ENCODE measurements around the gene ZBP1.

Gene ZBP1

DNA sequence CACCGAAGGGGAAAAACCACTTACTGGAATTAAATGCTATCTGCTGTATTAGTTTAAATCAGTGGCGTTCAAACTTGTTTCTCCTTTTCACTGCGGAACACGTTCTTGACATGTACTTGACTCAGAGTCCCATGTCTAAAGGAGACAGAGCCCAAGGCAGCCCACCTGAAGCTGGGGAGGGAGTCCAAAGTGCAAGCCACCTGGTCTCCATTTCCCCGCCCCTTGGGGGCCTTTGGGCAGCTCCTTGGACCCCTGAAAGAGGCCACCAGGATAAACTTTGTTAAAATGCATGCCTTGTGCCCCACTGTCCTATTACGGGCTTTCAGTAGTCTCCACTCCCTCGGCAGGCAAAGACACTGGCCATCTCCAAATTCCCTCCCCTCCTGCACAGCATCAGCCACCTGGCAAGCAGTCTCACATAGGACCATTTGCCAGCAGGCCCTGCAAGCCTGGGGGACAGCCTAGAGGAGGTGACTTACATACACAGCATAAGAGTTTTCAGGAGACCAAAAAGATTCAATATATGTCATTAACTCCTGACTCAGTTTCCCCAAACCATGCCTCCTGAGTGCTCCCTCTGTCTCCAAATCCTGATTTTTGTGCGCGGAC is 52.7 kb downstream of the ZBP1 start:
- no peak overlapping the region for H3K4me3 Mint-ChIP-seq
- H3K27ac Mint-ChIP-seq: no peak overlapping the region
- H3K9me3 Mint-ChIP-seq: no peaks in the 10 kb centered on the region
- no peaks in the 10 kb centered on the region for H3K36me3 Mint-ChIP-seq (ENCODE audit: low read depth)
- DNase-seq: no peak
- no peaks in the 10 kb centered on the region for H3K4me1 Mint-ChIP-seq (ENCODE audit: low read depth)
- H3K27me3 Mint-ChIP-seq: peaks cover 38% of the 10 kb centered on the region

- Mint-ChIP-seq H3K4me3 (no peak overlapping the region), H3K36me3 (ENCODE audit: low read depth) (no peaks in the 10 kb centered on the region), H3K4me1 (ENCODE audit: low read depth) (no peaks in the 10 kb centered on the region), H3K27ac (no peak overlapping the region), H3K9me3 (no peaks in the 10 kb centered on the region), H3K27me3 (peaks cover 38% of the 10 kb centered on the region)
- DNase-seq: no peak
These were observed 53.3 kb downstream of the ZBP1 start for GRCh38 chr20:57566803-57567459.

DNA sequence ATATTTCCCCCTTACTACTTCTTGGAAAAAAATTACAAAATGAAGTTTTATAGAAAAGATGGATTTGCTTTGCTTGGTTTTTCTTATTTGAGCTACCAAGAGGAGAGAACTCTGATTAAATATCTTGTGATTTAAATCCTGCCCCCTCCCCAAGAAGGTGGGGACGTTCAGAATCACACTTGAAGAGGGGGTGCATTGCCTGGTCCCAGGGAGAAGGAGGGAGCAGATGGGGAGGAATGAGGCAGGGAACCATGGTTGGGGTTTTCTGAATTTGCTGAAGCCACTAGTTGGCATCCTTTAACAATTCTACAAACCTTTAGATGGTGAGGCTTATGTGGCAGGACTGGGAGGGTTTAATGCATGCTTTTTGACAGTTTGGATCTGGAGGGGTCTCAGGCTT is 53.8 kb downstream of the ZBP1 start:
- Mint-ChIP-seq H3K9me3 (no peaks in the 10 kb centered on the region), H3K4me1 (ENCODE audit: low read depth) (no peaks in the 10 kb centered on the region), H3K4me3 (no peak overlapping the region), H3K36me3 (ENCODE audit: low read depth) (no peaks in the 10 kb centered on the region), H3K27ac (no peak overlapping the region), H3K27me3 (peaks cover 34% of the 10 kb centered on the region)
- DNase-seq: no peak

GRCh38 chr20:57564951-57565642 is 55.1 kb downstream of the ZBP1 start:
- Mint-ChIP-seq H3K4me1 (ENCODE audit: low read depth) (no peaks in the 10 kb centered on the region), H3K4me3 (no peak overlapping the region), H3K27me3 (peaks cover 29% of the 10 kb centered on the region), H3K27ac (no peak overlapping the region), H3K9me3 (no peaks in the 10 kb centered on the region), H3K36me3 (ENCODE audit: low read depth) (no peaks in the 10 kb centered on the region)
- no peak for DNase-seq

GRCh38 chr20:57564180-57564802 is 55.9 kb downstream of the ZBP1 start:
- DNase-seq: no peak
- Mint-ChIP-seq H3K4me1 (ENCODE audit: low read depth) (no peaks in the 10 kb centered on the region), H3K36me3 (ENCODE audit: low read depth) (no peaks in the 10 kb centered on the region), H3K27ac (no peak overlapping the region), H3K9me3 (no peaks in the 10 kb centered on the region), H3K27me3 (peaks cover 29% of the 10 kb centered on the region), H3K4me3 (no peak overlapping the region)

- Mint-ChIP-seq H3K9me3 (no peaks in the 10 kb centered on the region), H3K4me3 (no peak overlapping the region), H3K27me3 (peaks cover 27% of the 10 kb centered on the region), H3K36me3 (ENCODE audit: low read depth) (no peaks in the 10 kb centered on the region), H3K4me1 (ENCODE audit: low read depth) (no peaks in the 10 kb centered on the region), H3K27ac (no peak overlapping the region)
- no peak for DNase-seq
These were observed 56.7 kb downstream of the ZBP1 start for GRCh38 chr20:57563522-57563921.

GRCh38 chr20:57562541-57563465 is 57.4 kb downstream of the ZBP1 start:
- no peaks in the 10 kb centered on the region for H3K36me3 Mint-ChIP-seq (ENCODE audit: low read depth)
- H3K27ac Mint-ChIP-seq: no peak overlapping the region
- no peak overlapping the region for H3K4me3 Mint-ChIP-seq
- DNase-seq: no peak
- peaks cover 31% of the 10 kb centered on the region for H3K27me3 Mint-ChIP-seq
- H3K4me1 Mint-ChIP-seq (ENCODE audit: low read depth): no peaks in the 10 kb centered on the region
- H3K9me3 Mint-ChIP-seq: no peaks in the 10 kb centered on the region

GRCh38 chr20:57561356-57562279 is 58.6 kb downstream of the ZBP1 start:
- H3K9me3 Mint-ChIP-seq: no peaks in the 10 kb centered on the region
- no peaks in the 10 kb centered on the region for H3K36me3 Mint-ChIP-seq (ENCODE audit: low read depth)
- H3K4me1 Mint-ChIP-seq (ENCODE audit: low read depth): no peaks in the 10 kb centered on the region
- H3K27me3 Mint-ChIP-seq: peaks cover 31% of the 10 kb centered on the region
- no peak for DNase-seq
- H3K4me3 Mint-ChIP-seq: no peak overlapping the region
- H3K27ac Mint-ChIP-seq: no peak overlapping the region

DNA sequence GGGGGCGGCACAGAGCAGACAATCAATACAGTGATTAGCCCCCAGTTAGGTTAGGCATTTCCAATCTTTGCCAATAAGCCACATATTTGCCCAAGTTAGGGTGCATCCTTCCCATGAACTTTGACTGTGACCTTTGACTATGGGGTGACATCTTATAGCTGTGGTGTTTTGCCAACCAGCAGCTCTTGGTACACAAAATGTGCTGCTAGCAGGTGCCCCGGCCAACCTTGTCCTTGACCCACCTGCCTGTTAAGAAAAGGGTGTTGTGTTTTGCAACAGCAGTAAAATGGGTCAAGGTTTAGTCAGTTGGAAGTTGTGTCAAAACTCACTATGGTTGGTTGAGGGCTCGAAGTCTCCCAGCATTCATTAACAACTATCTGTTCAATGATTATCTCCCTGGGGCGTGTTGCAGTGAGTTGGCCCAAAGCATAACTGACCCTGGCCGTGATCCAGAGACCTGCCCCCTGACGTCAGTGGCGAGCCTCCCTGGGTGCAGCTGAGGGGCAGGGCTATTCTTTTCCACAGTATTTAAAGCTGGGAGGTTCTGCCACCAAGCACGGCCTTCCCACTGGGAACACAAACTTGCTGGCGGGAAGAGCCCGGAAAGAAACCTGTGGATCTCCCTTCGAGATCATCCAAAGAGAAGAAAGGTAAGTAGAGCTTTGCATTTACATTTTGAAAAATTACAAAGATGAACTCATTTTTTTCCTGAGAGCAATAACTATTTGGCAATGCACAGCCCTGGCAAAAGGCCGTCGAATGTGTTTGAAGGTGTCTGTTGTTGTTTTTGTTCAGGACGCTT is 59.5 kb downstream of the ZBP1 start, which contains the start of gene PCK1:
Gene PCK1 (plus strand): TSS at position 557 of the 802 bp plus-strand sequence. CDS start 302 bp downstream, outside the sequence.
- no peak for DNase-seq
- H3K4me1 Mint-ChIP-seq (ENCODE audit: low read depth): no peaks in the 10 kb centered on the region
- H3K36me3 Mint-ChIP-seq (ENCODE audit: low read depth): no peaks in the 10 kb centered on the region
- no peaks in the 10 kb centered on the region for H3K9me3 Mint-ChIP-seq
- peaks cover 39% of the 10 kb centered on the region for H3K27me3 Mint-ChIP-seq
- H3K4me3 Mint-ChIP-seq: no peak within 1 kb of the TSS
- no peak within 1 kb of the TSS for H3K27ac Mint-ChIP-seq

DNA sequence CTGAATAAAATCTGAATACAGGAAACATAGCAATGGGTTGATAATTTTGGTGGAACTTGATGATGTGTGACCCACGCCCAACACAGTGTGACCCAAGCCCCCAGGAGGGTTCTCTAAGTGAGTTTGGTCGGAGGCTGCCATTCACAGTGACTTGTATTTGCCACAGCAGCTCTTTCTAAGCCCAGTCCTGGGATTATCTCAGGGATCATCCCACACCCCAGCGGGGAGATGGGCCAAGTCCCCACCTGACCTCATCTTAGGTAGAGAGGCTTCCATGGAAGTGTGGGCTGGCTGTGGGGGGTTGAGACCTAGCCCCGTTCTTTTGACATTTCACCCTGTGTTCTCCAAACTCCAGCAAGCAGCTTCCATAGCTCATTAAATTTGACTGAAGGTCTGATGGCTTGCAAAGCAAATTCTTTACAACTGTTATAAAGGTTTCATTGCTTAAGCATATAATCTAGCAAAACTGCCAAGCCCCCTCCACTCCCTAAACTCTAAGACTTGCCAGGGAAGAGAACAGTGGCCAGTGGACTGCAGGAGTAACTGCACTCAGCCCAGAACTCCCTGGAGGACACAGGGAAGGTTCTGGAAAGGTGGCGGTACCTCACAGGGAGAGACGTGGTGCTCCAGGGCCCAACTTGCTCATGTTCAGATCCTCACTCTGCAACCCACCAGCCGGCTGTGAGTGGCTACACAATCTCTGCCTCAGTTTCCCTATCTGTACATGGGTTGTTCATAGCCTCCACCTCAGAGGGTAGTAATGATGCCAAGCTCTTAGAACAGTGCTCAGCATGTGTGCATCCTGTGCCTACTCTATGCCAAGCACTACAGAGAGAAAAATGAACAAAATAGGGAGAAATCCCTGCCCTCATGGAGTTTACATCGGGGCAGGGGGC is 60.3 kb downstream of the ZBP1 start:
- Mint-ChIP-seq H3K4me1 (ENCODE audit: low read depth) (no peaks in the 10 kb centered on the region), H3K4me3 (no peak overlapping the region), H3K9me3 (no peaks in the 10 kb centered on the region), H3K27ac (no peak overlapping the region), H3K36me3 (ENCODE audit: low read depth) (no peaks in the 10 kb centered on the region), H3K27me3 (peaks cover 42% of the 10 kb centered on the region)
- no peak for DNase-seq

DNA sequence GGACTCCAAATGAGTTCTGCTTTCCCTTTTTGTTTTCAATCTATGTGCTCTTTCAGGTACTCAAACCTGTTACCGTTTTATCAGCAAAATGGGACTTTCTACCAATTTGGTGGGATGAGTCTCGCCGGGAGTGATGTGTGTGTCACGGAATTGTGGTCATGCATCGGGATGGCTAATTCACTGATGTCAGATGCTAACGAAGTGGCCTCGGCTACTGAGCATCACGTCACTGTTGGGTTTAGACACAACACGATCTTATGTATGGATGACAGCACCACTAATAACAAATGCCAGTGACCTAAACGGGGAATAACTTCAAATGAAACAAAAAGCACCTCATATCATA is 61.0 kb downstream of the ZBP1 start:
- Mint-ChIP-seq H3K36me3 (ENCODE audit: low read depth) (no peaks in the 10 kb centered on the region), H3K4me1 (ENCODE audit: low read depth) (no peaks in the 10 kb centered on the region), H3K4me3 (no peak overlapping the region), H3K9me3 (no peaks in the 10 kb centered on the region), H3K27ac (no peak overlapping the region), H3K27me3 (peaks cover 42% of the 10 kb centered on the region)
- DNase-seq: no peak

DNA sequence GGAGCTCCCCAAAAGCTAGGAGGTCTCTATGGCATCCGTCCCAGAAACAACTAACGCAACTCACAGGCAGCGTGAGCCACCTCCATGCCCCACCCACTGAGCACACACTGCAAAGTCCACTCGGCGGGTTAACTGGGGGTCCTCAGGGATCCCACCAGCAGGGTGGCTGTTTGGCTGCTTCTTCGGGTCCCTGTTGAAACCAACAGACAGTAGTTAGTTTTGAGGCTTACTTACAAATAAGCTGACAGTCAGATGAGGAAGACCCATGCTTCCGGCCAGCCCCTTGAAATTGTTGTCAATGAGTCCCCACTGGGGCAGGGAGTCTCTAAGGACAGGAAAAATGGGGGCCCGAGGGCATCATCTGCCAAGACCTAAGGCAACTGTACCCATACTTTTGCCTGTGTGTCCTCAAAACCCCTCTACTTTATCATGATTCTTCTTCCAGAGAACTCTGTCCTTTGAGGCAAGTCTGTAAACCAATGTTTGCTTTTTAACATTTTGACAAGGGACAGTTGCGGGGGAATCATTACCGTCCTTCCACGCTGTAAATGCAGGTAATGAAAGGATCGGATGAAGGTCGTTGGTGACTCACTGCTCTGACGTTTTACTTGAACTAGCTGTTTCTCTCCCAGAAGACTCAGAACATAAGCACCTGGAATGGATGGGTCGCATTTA is 61.5 kb downstream of the ZBP1 start:
- no peak overlapping the region for H3K4me3 Mint-ChIP-seq
- H3K27me3 Mint-ChIP-seq: peaks cover 42% of the 10 kb centered on the region
- no peak for DNase-seq
- no peaks in the 10 kb centered on the region for H3K4me1 Mint-ChIP-seq (ENCODE audit: low read depth)
- no peaks in the 10 kb centered on the region for H3K36me3 Mint-ChIP-seq (ENCODE audit: low read depth)
- no peak overlapping the region for H3K27ac Mint-ChIP-seq
- H3K9me3 Mint-ChIP-seq: no peaks in the 10 kb centered on the region

Measured in activated T-cell treated with anti-CD3 and anti-CD28 coated beads, Interleukin-2, amount 50 U/mL, for 24 hours (primary cell).